Hepatocyte (in vitro differentiated cells): Measurements from ENCODE around the gene RABAC1. TPM values are rescaled to one million over a fixed set of nuclear protein-coding genes. Genes with fewer than 3 reads are reported as not detected.

Experiments used
- DNase-seq: peaks from one replicate; pipeline ENCODE4 v3.0.0-alpha.2; 2016; ENCODE audit warnings: low spot score
- H2AFZ ChIP-seq: fragments of 200-600 bp; sonication (generic); 2 replicates; pipeline ENCODE4 v1.6.0; 2016; ENCODE audit warnings: antibody characterized with exemption, mild to moderate bottlenecking
- H3K27ac ChIP-seq: fragments of 200-600 bp; sonication (generic); 2 replicates; pipeline ENCODE4 v1.5.1; 2016; ENCODE audit warnings: mild to moderate bottlenecking
- H3K27me3 ChIP-seq: fragments of 200-600 bp; sonication (generic); 2 replicates; pipeline ENCODE4 v1.6.1; 2016
- H3K36me3 ChIP-seq: fragments of 200-600 bp; sonication (generic); replicated peaks from 2 replicates; pipeline ENCODE4 v1.5.1; 2016; ENCODE audit warnings: low read depth; ENCODE audit not compliant: insufficient read depth
- H3K4me1 ChIP-seq: fragments of 200-600 bp; sonication (generic); 2 replicates; pipeline ENCODE4 v1.5.1; 2016; ENCODE audit warnings: mild to moderate bottlenecking, moderate library complexity; ENCODE audit not compliant: insufficient read depth
- H3K4me2 ChIP-seq: fragments of 200-600 bp; sonication (generic); 2 replicates; pipeline ENCODE4 v1.6.0; 2016
- H3K4me3 ChIP-seq: fragments of 200-600 bp; sonication (generic); 2 replicates; pipeline ENCODE4 v1.5.1; 2016; ENCODE audit warnings: mild to moderate bottlenecking
- H3K79me2 ChIP-seq: fragments of 200-600 bp; sonication (generic); 2 replicates; pipeline ENCODE4 v1.6.0; 2017; ENCODE audit warnings: mild to moderate bottlenecking
- H3K9me2 ChIP-seq: fragments of 200-600 bp; sonication (generic); replicated peaks from 2 replicates; pipeline ENCODE4 v1.6.0; 2017; ENCODE audit warnings: mild to moderate bottlenecking; ENCODE audit not compliant: insufficient read depth
- H3K9me3 ChIP-seq: fragments of 200-600 bp; sonication (generic); 2 replicates; pipeline ENCODE4 v1.5.1; 2016; ENCODE audit warnings: low read depth, mild to moderate bottlenecking
- H4K20me1 ChIP-seq: fragments of 200-600 bp; sonication (generic); 2 replicates; pipeline ENCODE4 v1.6.0; 2016; ENCODE audit warnings: mild to moderate bottlenecking; ENCODE audit not compliant: insufficient read depth, poor library complexity, severe bottlenecking
- CTCF ChIP-seq: fragments of 200-600 bp; sonication (generic); IDR thresholded peaks from 2 replicates; pipeline ENCODE4 v1.5.1; 2016; ENCODE audit warnings: antibody characterized with exemption, mild to moderate bottlenecking; ENCODE audit not compliant: poor library complexity
- EZH2 ChIP-seq: fragments of 200-600 bp; sonication (generic); IDR thresholded peaks from 2 replicates; pipeline ENCODE4 v1.6.1; 2016; ENCODE audit warnings: antibody characterized with exemption, mild to moderate bottlenecking, borderline replicate concordance
- EZH2phosphoT487 ChIP-seq: fragments of 200-600 bp; sonication (generic); IDR thresholded peaks from one replicate; pipeline ENCODE4 v1.6.1; 2018; ENCODE audit warnings: antibody characterized with exemption, mild to moderate bottlenecking, low read depth, moderate library complexity; ENCODE audit not compliant: unreplicated experiment, severe bottlenecking
- WGBS: methylation state at CpG from one replicate; pipeline ENCODE4 v1.1.6; 2016; ENCODE audit warnings: low lambda C conversion rate; ENCODE audit errors: missing lambda C conversion rate; 5-methylcytosine and 5-hydroxymethylcytosine counted together
- polyA plus RNA-seq: library from polyadenylated mRNA; unstranded; fragments of >200 nt; fragmentation: Nextera tagmentation; extraction: Ambion mirVana; gene quantifications from 2 replicates; pipeline ENCODE4 v1.2.1, GENCODE V29; 2016
- total RNA-seq: library from RNA; depleted of rRNA; stranded (reverse); fragments of >200 nt; gene quantifications from 2 replicates; pipeline ENCODE4 v1.2.3, GENCODE V29; 2014

RABAC1 gene
- total and polyA plus RNA-seq, 2 experiments from 2014 or later, result 203 to 395 TPM

- TF ChIP-seq EZH2phosphoT487 (no peak), EZH2 (no peak), CTCF (no peak)
- Histone ChIP-seq H3K4me3 (no peak overlapping the region), H2AFZ (no peak overlapping the region), H3K27ac (no peak overlapping the region), H3K4me1 (no peaks in the 10 kb centered on the region), H4K20me1 (no peaks in the 10 kb centered on the region), H3K4me2 (no peak overlapping the region), H3K79me2 (no peaks in the 10 kb centered on the region), H3K9me3 (no peaks in the 10 kb centered on the region), H3K9me2 (no peaks in the 10 kb centered on the region), H3K27me3 (peaks cover 50% of the 10 kb centered on the region), H3K36me3 (no peaks in the 10 kb centered on the region)
- DNase-seq, result no peak
- WGBS, result 60% methylated on average over 7 of the region's 15 CpGs
Measured at GRCh38 chr19:41991025-41991424, 31.9 kb upstream of the RABAC1 start.

GRCh38 chr19:41990615-41991014 lies 31.5 kb upstream of the RABAC1 start:
- Histone ChIP-seq H3K27me3 (peaks cover 46% of the 10 kb centered on the region), H4K20me1 (no peaks in the 10 kb centered on the region), H3K9me3 (no peaks in the 10 kb centered on the region), H3K27ac (no peak overlapping the region), H3K36me3 (no peaks in the 10 kb centered on the region), H3K9me2 (no peaks in the 10 kb centered on the region), H2AFZ (no peak overlapping the region), H3K4me3 (no peak overlapping the region), H3K79me2 (no peaks in the 10 kb centered on the region), H3K4me1 (no peaks in the 10 kb centered on the region), H3K4me2 (no peak overlapping the region)
- TF ChIP-seq EZH2phosphoT487 (no peak), EZH2 (no peak), CTCF (no peak)
- WGBS, result 89% methylated on average over 2 of the region's 2 CpGs
- DNase-seq, result no peak

GRCh38 chr19:41990028-41990427 lies 30.9 kb upstream of the RABAC1 start:
- Histone ChIP-seq H3K79me2 (no peaks in the 10 kb centered on the region), H3K4me1 (no peaks in the 10 kb centered on the region), H3K27ac (no peak overlapping the region), H2AFZ (no peak overlapping the region), H4K20me1 (no peaks in the 10 kb centered on the region), H3K9me3 (no peaks in the 10 kb centered on the region), H3K36me3 (no peaks in the 10 kb centered on the region), H3K4me3 (no peak overlapping the region), H3K9me2 (no peaks in the 10 kb centered on the region), H3K27me3 (peaks cover 40% of the 10 kb centered on the region), H3K4me2 (no peak overlapping the region)
- DNase-seq, result no peak
- TF ChIP-seq EZH2 (no peak), CTCF (no peak), EZH2phosphoT487 (no peak)
- 89% methylated on average over 3 of the region's 4 CpGs for WGBS

GRCh38 chr19:41988947-41989346 lies 29.8 kb upstream of the RABAC1 start:
- Histone ChIP-seq H3K4me2 (no peak overlapping the region), H3K27ac (no peak overlapping the region), H4K20me1 (no peaks in the 10 kb centered on the region), H3K9me2 (no peaks in the 10 kb centered on the region), H3K9me3 (no peaks in the 10 kb centered on the region), H3K79me2 (no peaks in the 10 kb centered on the region), H3K4me3 (no peak overlapping the region), H2AFZ (no peak overlapping the region), H3K27me3 (peaks cover 31% of the 10 kb centered on the region), H3K4me1 (no peaks in the 10 kb centered on the region), H3K36me3 (no peaks in the 10 kb centered on the region)
- 88% methylated on average over 9 of the region's 9 CpGs for WGBS
- TF ChIP-seq EZH2phosphoT487, result no peak
- TF ChIP-seq EZH2, result no peak
- no peak for DNase-seq
